ENCODE results near the gene GLCCI1. TPM values are rescaled to one million over a fixed set of nuclear protein-coding genes. Genes with fewer than 3 reads are reported as not detected.

GLCCI1 gene
- total RNA-seq, 6 donors from 2014 or later = 27.4 to 240 (median 46.6) TPM

DNA sequence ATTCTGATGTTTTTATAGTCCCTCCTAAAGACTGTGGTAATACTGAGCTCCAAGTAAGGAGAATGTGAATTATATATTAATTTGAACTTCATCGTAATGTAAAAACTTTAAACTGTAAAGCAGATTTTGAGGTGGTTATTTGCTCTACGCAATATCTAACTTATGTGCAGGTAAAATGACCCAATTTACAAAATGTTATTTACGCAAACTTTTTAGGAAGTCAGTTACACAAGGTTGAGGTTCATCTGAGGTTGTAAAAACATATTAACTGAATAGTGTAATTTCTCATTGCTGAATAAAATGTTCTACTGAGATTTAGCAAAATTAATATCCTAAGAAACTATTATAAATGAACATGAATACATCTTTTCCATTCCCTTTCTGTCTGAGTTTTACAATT is 15.8 kb downstream of the GLCCI1 start:
- ATAC-seq (ENCODE audit: low FRiP score in 2 of 2) (no peak), DNase-seq (no peak)
- H3K27ac ChIP-seq = no peak overlapping the region

DNA sequence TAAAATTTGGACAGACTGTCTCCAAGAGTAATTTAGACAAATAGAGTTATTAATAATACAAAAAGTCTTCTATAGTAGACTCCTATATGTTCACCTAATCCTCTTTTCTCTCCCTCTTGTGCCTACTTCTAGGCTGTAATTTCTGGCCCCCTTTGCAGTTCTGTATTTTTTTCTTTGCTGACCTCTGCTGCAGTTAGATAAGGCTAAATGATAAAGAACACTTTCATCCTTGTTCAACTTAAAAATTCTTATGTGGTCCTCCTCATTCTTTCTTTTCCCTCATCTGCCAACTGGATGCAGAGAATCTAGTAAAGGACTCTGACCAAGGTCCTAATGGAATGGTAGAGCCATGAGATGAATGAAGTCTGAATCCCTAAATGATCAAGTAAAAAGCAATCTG is 20.1 kb downstream of the GLCCI1 start:
- H3K27me3 ChIP-seq = no peaks in the 10 kb centered on the region
- H3K36me3 ChIP-seq = no peaks in the 10 kb centered on the region
- no peak overlapping the region for H3K4me3 ChIP-seq
- peaks cover 5 to 12% (median 10%) of the 10 kb centered on the region in 4 donors for H3K9me3 ChIP-seq
- ATAC-seq (ENCODE audit: low FRiP score in 2 of 2) (no peak), DNase-seq (no peak)
- TF ChIP-seq EP300 (IDR thresholded peaks at IDR 0.05) = no peak
- no peak for TF ChIP-seq POLR2A (IDR thresholded peaks at IDR 0.05)
- TF ChIP-seq POLR2AphosphoS5 (IDR thresholded peaks at IDR 0.05) = no peak
- TF ChIP-seq, protein P1, sequence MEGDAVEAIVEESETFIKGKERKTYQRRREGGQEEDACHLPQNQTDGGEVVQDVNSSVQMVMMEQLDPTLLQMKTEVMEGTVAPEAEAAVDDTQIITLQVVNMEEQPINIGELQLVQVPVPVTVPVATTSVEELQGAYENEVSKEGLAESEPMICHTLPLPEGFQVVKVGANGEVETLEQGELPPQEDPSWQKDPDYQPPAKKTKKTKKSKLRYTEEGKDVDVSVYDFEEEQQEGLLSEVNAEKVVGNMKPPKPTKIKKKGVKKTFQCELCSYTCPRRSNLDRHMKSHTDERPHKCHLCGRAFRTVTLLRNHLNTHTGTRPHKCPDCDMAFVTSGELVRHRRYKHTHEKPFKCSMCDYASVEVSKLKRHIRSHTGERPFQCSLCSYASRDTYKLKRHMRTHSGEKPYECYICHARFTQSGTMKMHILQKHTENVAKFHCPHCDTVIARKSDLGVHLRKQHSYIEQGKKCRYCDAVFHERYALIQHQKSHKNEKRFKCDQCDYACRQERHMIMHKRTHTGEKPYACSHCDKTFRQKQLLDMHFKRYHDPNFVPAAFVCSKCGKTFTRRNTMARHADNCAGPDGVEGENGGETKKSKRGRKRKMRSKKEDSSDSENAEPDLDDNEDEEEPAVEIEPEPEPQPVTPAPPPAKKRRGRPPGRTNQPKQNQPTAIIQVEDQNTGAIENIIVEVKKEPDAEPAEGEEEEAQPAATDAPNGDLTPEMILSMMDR (IDR thresholded peaks at IDR 0.05) = no peak
- no peak overlapping the region for H3K27ac ChIP-seq
- H3K4me1 ChIP-seq = peaks cover 6 to 14% (median 11%) of the 10 kb centered on the region in 4 donors

More for the DNA sequence above, 15.8 kb downstream of the GLCCI1 start:
- Histone ChIP-seq H3K4me1 (peaks cover 6 to 14% (median 7%) of the 10 kb centered on the region in 4 donors), H3K9me3 (no peaks in the 10 kb centered on the region), H3K36me3 (no peaks in the 10 kb centered on the region), H3K4me3 (no peak overlapping the region), H3K27me3 (no peaks in the 10 kb centered on the region)
- TF ChIP-seq, protein P1 (IDR thresholded peaks at IDR 0.05) = no peak
- TF ChIP-seq POLR2A (IDR thresholded peaks at IDR 0.05) = no peak
- no peak for TF ChIP-seq EP300 (IDR thresholded peaks at IDR 0.05)
- TF ChIP-seq POLR2AphosphoS5 (IDR thresholded peaks at IDR 0.05) = no peak
- WGBS, 2 donors = 73 to 77% methylated on average over 3 of the region's 3 CpGs

DNA sequence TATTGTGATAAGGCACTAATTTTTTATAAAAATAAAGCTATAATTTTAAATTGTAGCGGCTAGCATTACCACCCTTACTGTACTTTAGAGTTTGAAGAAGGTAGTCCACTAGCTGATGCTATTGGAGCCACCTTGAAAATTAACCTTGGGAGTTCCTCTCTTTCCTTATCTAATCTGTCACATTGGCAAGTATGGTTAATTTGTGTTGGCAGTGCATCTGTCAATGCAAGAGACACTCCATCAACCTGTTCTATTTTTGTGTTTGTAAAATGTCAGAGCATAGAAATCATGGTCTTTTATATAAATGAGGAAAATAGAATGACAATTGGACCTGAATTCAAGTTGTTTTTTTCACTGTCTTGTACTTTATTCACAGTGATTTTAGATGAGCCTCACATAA is 20.5 kb downstream of the GLCCI1 start:
- H3K4me1 ChIP-seq = peaks cover 5 to 14% (median 9%) of the 10 kb centered on the region in 4 donors
- no peaks in the 10 kb centered on the region for H3K27me3 ChIP-seq
- DNase-seq (no peak), ATAC-seq (ENCODE audit: low FRiP score in 2 of 2) (no peak)
- TF ChIP-seq EP300 (IDR thresholded peaks at IDR 0.05) (no peak), POLR2AphosphoS5 (IDR thresholded peaks at IDR 0.05) (no peak), POLR2A (IDR thresholded peaks at IDR 0.05) (no peak)
- TF ChIP-seq, protein P1 (IDR thresholded peaks at IDR 0.05) = no peak
- peak overlapping the region in 1 of 4 donors; percentile 16 for H3K4me3 ChIP-seq
- peak overlapping the region in 1 of 4 donors; percentile 36 for H3K27ac ChIP-seq
- peaks cover 5 to 12% (median 10%) of the 10 kb centered on the region in 4 donors for H3K9me3 ChIP-seq
- 93 to 96% methylated on average over 1 of the region's 1 CpG for WGBS, 2 donors
- no peaks in the 10 kb centered on the region for H3K36me3 ChIP-seq

DNA sequence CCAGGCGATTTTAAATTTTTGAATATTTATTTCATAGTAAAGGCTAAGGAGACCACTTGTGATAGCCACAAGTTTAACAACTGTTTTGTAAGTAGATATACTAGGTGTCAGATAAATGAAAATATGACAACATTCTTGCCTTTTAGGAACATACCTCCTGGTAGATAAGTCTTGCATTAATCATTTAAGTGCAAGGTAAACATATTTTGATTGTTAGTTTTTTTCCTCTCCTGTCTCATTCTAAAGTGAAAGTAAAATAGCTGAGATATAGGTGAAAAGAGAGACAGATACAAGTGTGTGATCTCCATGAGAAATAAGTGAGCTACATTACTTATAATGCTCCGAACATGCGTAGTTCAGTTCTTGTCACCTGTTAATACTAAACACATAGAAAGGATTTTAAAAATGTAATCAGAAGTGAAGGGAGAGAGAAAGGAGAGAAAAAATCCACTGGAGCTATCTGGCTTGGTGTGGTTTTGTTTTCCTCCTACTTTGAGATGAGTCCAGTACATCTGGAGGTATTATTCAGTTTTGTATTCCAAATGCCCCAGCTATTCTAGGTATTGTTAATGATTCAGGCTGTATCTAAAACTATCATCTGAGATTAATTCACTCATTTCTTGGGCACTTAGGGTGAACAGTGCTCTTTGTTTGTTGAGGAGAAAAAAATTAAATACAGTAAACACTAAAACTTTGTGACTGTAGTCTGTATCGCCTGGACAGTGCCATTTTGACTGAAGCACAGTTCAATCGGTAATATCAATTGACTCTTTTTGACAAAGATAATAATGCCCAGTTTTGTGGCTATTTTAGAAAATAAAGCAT is 21.2 kb downstream of the GLCCI1 start:
- peaks cover 0 to 14% (median 9%) of the 10 kb centered on the region in 4 donors for H3K4me1 ChIP-seq
- DNase-seq (no peak), ATAC-seq (ENCODE audit: low FRiP score in 2 of 2) (no peak)
- no peaks in the 10 kb centered on the region for H3K27me3 ChIP-seq
- peaks cover 5 to 12% (median 10%) of the 10 kb centered on the region in 4 donors for H3K9me3 ChIP-seq
- H3K4me3 ChIP-seq = peak overlapping the region in 1 of 4 donors; percentile 16
- TF ChIP-seq, protein P1 (IDR thresholded peaks at IDR 0.05) = no peak
- no peak for TF ChIP-seq EP300 (IDR thresholded peaks at IDR 0.05)
- no peak for TF ChIP-seq POLR2AphosphoS5 (IDR thresholded peaks at IDR 0.05)
- no peak for TF ChIP-seq POLR2A (IDR thresholded peaks at IDR 0.05)
- H3K27ac ChIP-seq = peak overlapping the region in 2 of 4 donors; percentile 15 to 36
- H3K36me3 ChIP-seq = no peaks in the 10 kb centered on the region
- 71 to 74% methylated on average over 5 of the region's 5 CpGs for WGBS, 2 donors
